Stimulated activated naive B cell treated with anti-CD40 and anti-IgM and Interleukin-4, amounts not matched to agents 10 μg/mL and 1 μg/mL and 100 μg/mL, for 72 hours (primary cell): Measurements from ENCODE around the gene EXOC2.

Experiments
- ATAC-seq, 2 donors: fragments of 150-1000 bp; cut with Tn5 transposase; replicated peaks; 2 replicates each; pipeline ENCODE4 v1.10.0; 2021; ENCODE audit warnings: moderate library complexity in 1 of 2
- DNase-seq: peaks from one replicate; pipeline ENCODE4 v3.0.0; 2021
- H3K27ac Mint-ChIP-seq: one replicate; pipeline ENCODE4 v1.8.0; 2022; ENCODE audit warnings: mild to moderate bottlenecking, mixed read lengths
- H3K27me3 Mint-ChIP-seq, 2 donors: one replicate each; pipeline ENCODE4 v1.8.0; 2022; ENCODE audit warnings: mixed read lengths in 2 of 2
- H3K36me3 Mint-ChIP-seq, 2 donors: one replicate each; pipeline ENCODE4 v1.8.0; 2022; ENCODE audit warnings: mixed read lengths in 2 of 2, mild to moderate bottlenecking in 1 of 2
- H3K4me1 Mint-ChIP-seq, 2 donors: one replicate each; pipeline ENCODE4 v1.8.0; 2022; ENCODE audit warnings: mixed read lengths in 2 of 2, mild to moderate bottlenecking in 1 of 2
- H3K4me3 Mint-ChIP-seq, 2 donors: one replicate each; pipeline ENCODE4 v1.8.0; 2022; ENCODE audit warnings: mild to moderate bottlenecking in 2 of 2, mixed read lengths in 2 of 2, moderate library complexity in 1 of 2
- H3K9me3 Mint-ChIP-seq, 2 donors: one replicate each; pipeline ENCODE4 v1.8.0; 2022; ENCODE audit warnings: mixed read lengths in 2 of 2, mild to moderate bottlenecking in 1 of 2

EXOC2 gene

DNA sequence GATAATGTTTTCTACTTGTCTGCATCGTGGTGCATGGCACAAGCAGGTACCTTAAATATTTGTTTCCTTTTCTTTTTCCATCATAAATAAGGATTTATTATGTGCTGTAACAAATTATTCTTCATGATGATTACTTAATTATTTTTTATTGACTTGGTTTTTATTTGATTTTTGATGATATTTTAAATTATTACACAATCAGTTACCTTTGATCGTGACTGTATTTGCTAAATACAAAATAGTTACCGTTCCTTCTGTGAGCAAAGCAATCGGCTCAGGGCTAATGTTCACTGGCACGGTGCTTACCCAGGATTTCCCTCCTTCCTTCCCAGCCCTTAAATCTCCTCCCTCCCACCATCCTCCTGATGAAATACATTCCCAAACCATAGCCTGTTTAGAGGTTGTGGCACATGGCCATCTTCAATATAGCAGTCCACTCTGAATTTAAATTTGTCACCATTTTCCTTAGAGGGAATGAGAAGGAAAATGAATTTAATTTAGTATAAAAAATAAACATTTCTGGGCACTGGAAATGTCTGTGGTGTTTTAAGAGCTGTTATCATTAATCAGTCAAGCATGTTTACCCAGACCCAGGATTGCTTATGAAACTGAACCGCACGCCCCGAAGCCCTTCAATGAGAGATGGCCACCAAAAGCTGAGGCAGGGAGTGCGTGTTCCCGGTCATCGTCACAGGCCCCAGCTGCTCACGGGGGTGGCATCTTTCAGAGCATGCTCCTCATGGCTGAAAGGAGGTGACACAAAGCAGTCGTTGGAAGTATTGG, 23.0 kb upstream of the EXOC2 start:
- no peak for ATAC-seq
- H3K36me3 Mint-ChIP-seq, result peaks cover 0 to 4% of the 10 kb centered on the region in 2 donors
- H3K4me3 Mint-ChIP-seq, result no peak overlapping the region
- peaks cover 0 to 4% of the 10 kb centered on the region in 2 donors for H3K9me3 Mint-ChIP-seq
- no peak for DNase-seq
- peaks cover 5 to 9% of the 10 kb centered on the region in 2 donors for H3K4me1 Mint-ChIP-seq
- peaks cover 0 to 22% of the 10 kb centered on the region in 2 donors for H3K27me3 Mint-ChIP-seq
- H3K27ac Mint-ChIP-seq, result no peak overlapping the region

GRCh38 chr6:714100-714499, 21.2 kb upstream of the EXOC2 start:
- Mint-ChIP-seq H3K27ac (no peak overlapping the region), H3K9me3 (peaks cover 0 to 4% of the 10 kb centered on the region in 2 donors), H3K27me3 (peaks cover 0 to 15% of the 10 kb centered on the region in 2 donors), H3K4me3 (no peak overlapping the region), H3K36me3 (peaks cover 0 to 4% of the 10 kb centered on the region in 2 donors), H3K4me1 (peaks cover 9 to 19% of the 10 kb centered on the region in 2 donors)
- ATAC-seq (no peak), DNase-seq (no peak)

GRCh38 chr6:713351-713750, 20.4 kb upstream of the EXOC2 start:
- Mint-ChIP-seq H3K4me3 (no peak overlapping the region), H3K27ac (peak overlapping the region; percentile 44), H3K27me3 (peaks cover 0 to 15% of the 10 kb centered on the region in 2 donors), H3K36me3 (peaks cover 0 to 4% of the 10 kb centered on the region in 2 donors), H3K9me3 (peaks cover 0 to 4% of the 10 kb centered on the region in 2 donors), H3K4me1 (peaks cover 9 to 19% of the 10 kb centered on the region in 2 donors)
- DNase-seq (no peak), ATAC-seq (no peak)

DNA sequence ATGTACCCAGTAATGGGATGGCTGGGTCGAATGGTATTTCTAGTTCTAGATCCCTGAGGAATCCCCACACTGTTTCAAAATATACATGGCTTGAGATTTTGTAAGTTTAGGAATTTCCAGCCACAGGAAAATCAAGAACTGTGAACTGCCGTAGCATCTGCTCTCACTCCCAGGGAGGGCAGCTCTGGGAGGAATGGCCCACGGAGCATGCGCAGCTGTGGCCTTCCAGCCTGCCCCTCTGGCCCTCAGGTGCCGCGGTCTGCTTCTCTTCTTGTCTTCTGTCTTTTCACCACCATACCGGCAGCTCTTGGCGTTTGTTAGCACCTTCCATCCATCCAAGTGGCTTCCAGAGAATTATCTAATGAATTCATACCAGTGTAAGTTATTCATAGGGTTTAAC, 19.9 kb upstream of the EXOC2 start:
- H3K9me3 Mint-ChIP-seq, result peaks cover 0 to 4% of the 10 kb centered on the region in 2 donors
- ATAC-seq, result no peak
- peaks cover 9 to 19% of the 10 kb centered on the region in 2 donors for H3K4me1 Mint-ChIP-seq
- no peak for DNase-seq
- no peak overlapping the region for H3K27ac Mint-ChIP-seq
- H3K4me3 Mint-ChIP-seq, result no peak overlapping the region
- H3K27me3 Mint-ChIP-seq, result peaks cover 0 to 10% of the 10 kb centered on the region in 2 donors
- peaks cover 0 to 4% of the 10 kb centered on the region in 2 donors for H3K36me3 Mint-ChIP-seq

DNA sequence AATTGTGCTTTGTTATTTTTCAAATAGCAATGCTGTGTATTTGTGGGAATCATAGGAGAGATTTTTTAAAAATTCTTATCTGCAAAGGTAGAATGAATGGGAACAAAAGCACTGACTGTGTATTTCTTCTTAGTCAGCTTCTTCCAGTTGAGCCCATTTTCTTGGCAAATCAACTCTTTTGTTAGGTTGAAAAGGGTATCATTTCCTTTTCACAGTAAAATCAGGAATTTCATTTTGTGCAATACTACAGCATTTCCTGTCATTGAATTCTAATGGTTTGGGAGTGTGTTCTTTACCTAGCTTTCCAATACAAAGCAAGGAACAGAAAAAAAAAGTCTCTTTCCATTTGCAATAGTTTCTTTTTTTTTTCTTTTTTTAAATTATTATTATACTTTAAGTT, 19.0 kb upstream of the EXOC2 start:
- peak overlapping the region; percentile 99 for H3K27ac Mint-ChIP-seq

DNA sequence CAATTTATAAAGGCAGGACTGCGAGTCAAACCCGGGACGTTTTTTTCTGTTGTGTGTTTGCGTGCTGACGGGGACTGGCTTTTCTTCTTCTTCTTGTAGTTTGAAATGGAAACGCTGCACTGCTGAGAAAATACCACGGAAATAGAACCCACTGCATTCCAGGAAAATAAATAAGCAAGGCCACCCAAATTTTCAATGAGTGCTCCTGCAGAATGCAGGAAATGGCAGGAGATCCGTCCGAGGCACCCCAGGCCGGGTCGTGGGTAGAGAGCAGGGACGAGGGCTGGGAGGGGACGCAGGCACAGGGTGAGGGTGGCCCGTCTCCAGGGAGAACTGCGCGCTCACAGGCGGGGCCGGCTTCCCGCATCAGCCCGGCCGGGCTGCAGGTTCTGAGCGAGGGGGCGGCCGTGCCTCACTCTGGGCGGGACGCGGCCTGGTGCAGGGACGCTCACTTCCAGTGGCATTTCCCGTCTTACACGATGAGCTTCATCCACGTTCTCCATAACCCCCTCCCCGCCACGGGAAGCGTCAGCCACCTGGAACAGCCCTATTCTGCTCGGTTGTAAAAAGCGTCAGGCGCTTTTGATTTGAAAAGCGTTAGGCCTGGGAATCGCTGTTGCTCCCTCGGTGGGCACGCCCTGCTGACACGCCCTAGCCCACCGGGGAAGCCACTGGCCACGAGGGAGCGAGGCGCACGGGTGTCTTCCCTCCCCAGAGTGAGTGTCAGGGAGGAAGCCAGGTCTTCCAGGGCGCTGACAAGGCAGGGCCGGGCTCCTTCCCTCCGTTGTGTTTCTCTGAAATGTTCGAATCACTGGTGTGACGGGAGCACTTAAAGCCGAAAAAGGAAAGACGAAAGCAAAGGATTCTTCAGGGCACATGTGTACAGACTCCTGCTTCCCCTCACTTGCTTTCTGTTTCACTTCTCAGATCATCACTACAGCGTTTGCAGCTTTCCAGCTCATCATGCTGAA, 17.9 kb upstream of the EXOC2 start:
- peak overlapping the region; percentile 98 to 99 for H3K4me3 Mint-ChIP-seq
- H3K9me3 Mint-ChIP-seq, result no peaks in the 10 kb centered on the region

More for the DNA sequence above, 19.0 kb upstream of the EXOC2 start:
- Mint-ChIP-seq H3K9me3 (peaks cover 0 to under 1% of the 10 kb centered on the region in 2 donors), H3K36me3 (peaks cover 0 to 3% of the 10 kb centered on the region in 2 donors), H3K27me3 (peaks cover 3 to 10% of the 10 kb centered on the region in 2 donors), H3K4me3 (peak overlapping the region in 1 of 2 donors; percentile 98), H3K4me1 (peaks cover 9 to 22% of the 10 kb centered on the region in 2 donors)
- ATAC-seq (no peak), DNase-seq (no peak)

GRCh38 chr6:709471-710056, 16.6 kb upstream of the EXOC2 start:
- Mint-ChIP-seq H3K27ac (no peak overlapping the region), H3K4me3 (peak overlapping the region in 1 of 2 donors; percentile 47)
- ATAC-seq, result no peak

More for the DNA sequence above, 17.9 kb upstream of the EXOC2 start:
- DNase-seq, result peak; percentile 43
- ATAC-seq, result peak; percentile 90
- Mint-ChIP-seq H3K36me3 (no peaks in the 10 kb centered on the region), H3K27me3 (peaks cover 5 to 9% of the 10 kb centered on the region in 2 donors), H3K4me1 (peaks cover 9 to 23% of the 10 kb centered on the region in 2 donors), H3K27ac (peak overlapping the region; percentile 99)

DNA sequence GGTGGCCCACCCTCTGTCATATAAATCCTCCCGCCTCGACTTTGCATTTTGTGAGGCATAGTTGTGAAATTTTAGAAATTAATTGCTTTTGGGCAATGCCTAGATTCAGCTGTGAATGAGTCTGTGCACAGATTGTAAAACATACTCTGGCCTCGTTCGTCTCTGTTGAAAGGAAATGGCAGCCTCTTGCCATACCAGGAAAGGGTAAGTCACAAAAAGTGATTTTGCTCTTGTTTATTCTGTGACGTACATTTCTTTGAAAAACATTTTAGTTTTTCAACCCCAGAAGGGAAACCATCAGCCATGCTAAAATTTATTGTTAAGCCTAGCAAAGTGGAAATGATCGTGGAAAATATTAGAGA, 15.3 kb upstream of the EXOC2 start:
- Mint-ChIP-seq H3K27ac (no peak overlapping the region), H3K4me1 (peaks cover 9 to 23% of the 10 kb centered on the region in 2 donors), H3K27me3 (peaks cover 5 to 9% of the 10 kb centered on the region in 2 donors), H3K4me3 (no peak overlapping the region), H3K9me3 (no peaks in the 10 kb centered on the region), H3K36me3 (no peaks in the 10 kb centered on the region)
- ATAC-seq (no peak), DNase-seq (no peak)

More at GRCh38 chr6:709471-710056, 16.6 kb upstream of the EXOC2 start:
- Mint-ChIP-seq H3K9me3 (no peaks in the 10 kb centered on the region), H3K36me3 (no peaks in the 10 kb centered on the region), H3K4me1 (peaks cover 9 to 23% of the 10 kb centered on the region in 2 donors), H3K27me3 (peaks cover 5 to 9% of the 10 kb centered on the region in 2 donors)
- no peak for DNase-seq

- H3K27ac Mint-ChIP-seq, result no peak overlapping the region
- peaks cover 5 to 9% of the 10 kb centered on the region in 2 donors for H3K27me3 Mint-ChIP-seq
- ATAC-seq, result no peak
- no peak for DNase-seq
- H3K9me3 Mint-ChIP-seq, result no peaks in the 10 kb centered on the region
- no peak overlapping the region for H3K4me3 Mint-ChIP-seq
- H3K4me1 Mint-ChIP-seq, result peaks cover 9 to 23% of the 10 kb centered on the region in 2 donors
- no peaks in the 10 kb centered on the region for H3K36me3 Mint-ChIP-seq
These were observed 14.8 kb upstream of the EXOC2 start for GRCh38 chr6:707576-708236.

DNA sequence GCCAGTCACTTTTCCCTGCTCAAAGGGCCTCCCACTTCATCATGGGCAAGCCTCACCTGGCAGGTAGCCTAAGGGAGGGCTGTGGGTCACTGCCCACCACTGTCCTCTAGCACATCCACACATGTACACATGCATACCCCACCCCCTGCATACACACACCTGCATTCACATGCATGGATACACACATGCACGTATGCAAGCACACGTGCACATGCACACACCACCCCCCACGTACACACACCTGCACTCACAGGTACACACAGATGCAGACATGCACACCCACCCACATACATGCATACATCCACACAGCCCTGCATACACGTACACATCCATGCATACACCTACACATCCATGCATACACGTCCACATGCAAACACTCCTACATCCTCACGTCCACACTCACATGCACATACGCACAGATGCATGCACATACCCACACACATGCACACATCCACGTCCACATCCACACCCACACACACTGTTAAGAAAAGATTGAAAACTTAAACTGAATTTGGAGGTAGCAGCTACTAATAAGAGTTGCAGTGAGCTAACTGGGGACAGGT, 14.0 kb upstream of the EXOC2 start:
- no peaks in the 10 kb centered on the region for H3K9me3 Mint-ChIP-seq
- no peak for DNase-seq
- no peak overlapping the region for H3K27ac Mint-ChIP-seq
- H3K4me1 Mint-ChIP-seq, result peaks cover 9 to 23% of the 10 kb centered on the region in 2 donors
- ATAC-seq, result no peak
- no peaks in the 10 kb centered on the region for H3K36me3 Mint-ChIP-seq
- H3K4me3 Mint-ChIP-seq, result no peak overlapping the region
- H3K27me3 Mint-ChIP-seq, result peaks cover 5 to 9% of the 10 kb centered on the region in 2 donors

GRCh38 chr6:706146-706545, 13.2 kb upstream of the EXOC2 start:
- ATAC-seq (no peak), DNase-seq (no peak)
- Mint-ChIP-seq H3K4me3 (no peak overlapping the region), H3K27ac (no peak overlapping the region), H3K27me3 (peaks cover 5 to 9% of the 10 kb centered on the region in 2 donors), H3K4me1 (peaks cover 4 to 16% of the 10 kb centered on the region in 2 donors), H3K9me3 (no peaks in the 10 kb centered on the region), H3K36me3 (no peaks in the 10 kb centered on the region)

DNA sequence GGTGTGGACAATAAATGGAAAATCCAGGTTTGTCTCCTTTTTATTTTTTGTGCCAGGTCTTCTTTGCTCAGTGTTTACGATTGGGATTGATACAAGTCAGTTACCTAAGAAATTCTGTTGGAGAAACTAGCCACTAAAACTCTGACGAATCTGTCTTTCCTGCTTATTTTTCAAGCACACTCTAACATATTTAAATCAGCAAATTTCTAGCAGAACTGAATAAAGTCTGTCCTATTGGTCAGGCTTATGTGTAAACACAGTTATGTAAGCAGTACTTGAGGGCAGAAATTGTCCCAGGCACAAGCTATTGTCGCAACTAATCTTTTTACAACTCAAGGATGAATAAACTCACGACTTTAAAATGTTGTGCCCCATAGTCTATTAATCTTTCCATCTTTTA, 12.1 kb upstream of the EXOC2 start:
- Mint-ChIP-seq H3K4me1 (peaks cover 2 to 8% of the 10 kb centered on the region in 2 donors), H3K9me3 (no peaks in the 10 kb centered on the region), H3K27me3 (peaks cover 5 to 9% of the 10 kb centered on the region in 2 donors), H3K4me3 (no peak overlapping the region), H3K27ac (no peak overlapping the region), H3K36me3 (no peaks in the 10 kb centered on the region)
- no peak for ATAC-seq
- DNase-seq, result no peak

GRCh38 chr6:704046-704445, 11.1 kb upstream of the EXOC2 start:
- ATAC-seq (no peak), DNase-seq (no peak)
- H3K27ac Mint-ChIP-seq, result no peak overlapping the region
- no peak overlapping the region for H3K4me3 Mint-ChIP-seq
- H3K27me3 Mint-ChIP-seq, result peaks cover 5 to 9% of the 10 kb centered on the region in 2 donors
- H3K9me3 Mint-ChIP-seq, result no peaks in the 10 kb centered on the region
- no peaks in the 10 kb centered on the region for H3K36me3 Mint-ChIP-seq
- peaks cover 0 to 4% of the 10 kb centered on the region in 2 donors for H3K4me1 Mint-ChIP-seq
